ENCODE results near the gene EFCAB13.
"Not testable (repeated sequence)": the region's sequence is repeated elsewhere in the genome, so short reads cannot be mapped to it uniquely, and the experiment has no call there.

Gene EFCAB13

GRCh38 chr17:47330548-47330947 is 6.8 kb downstream of the EFCAB13 start:
- DNase-seq = no peak

- DNase-seq = no peak
These were observed 8.5 kb downstream of the EFCAB13 start for GRCh38 chr17:47332287-47332686.

- DNase-seq = no peak
These were observed 11.6 kb downstream of the EFCAB13 start for GRCh38 chr17:47335101-47335936.

- DNase-seq = no peak
These were observed 14.3 kb downstream of the EFCAB13 start for GRCh38 chr17:47338026-47338425.

- no peak for DNase-seq
These were observed 29.1 kb downstream of the EFCAB13 start for GRCh38 chr17:47352848-47353247.

GRCh38 chr17:47358652-47359051 is 34.9 kb downstream of the EFCAB13 start:
- no peak for DNase-seq

GRCh38 chr17:47363171-47363570 is 39.4 kb downstream of the EFCAB13 start:
- no peak for DNase-seq

GRCh38 chr17:47367257-47367656 is 43.5 kb downstream of the EFCAB13 start:
- no peak for DNase-seq

- DNase-seq = no peak
These were observed 44.5 kb downstream of the EFCAB13 start for GRCh38 chr17:47368262-47368661.

- not testable (repeated sequence) for DNase-seq
These were observed 47.1 kb downstream of the EFCAB13 start for GRCh38 chr17:47370899-47371298.

GRCh38 chr17:47373002-47373401 is 49.2 kb downstream of the EFCAB13 start:
- DNase-seq = no peak

- DNase-seq = no peak
These were observed 52.5 kb downstream of the EFCAB13 start for GRCh38 chr17:47376247-47376646.

- DNase-seq = no peak
These were observed 65.1 kb downstream of the EFCAB13 start for GRCh38 chr17:47388825-47389224.

- not testable (repeated sequence) for DNase-seq
These were observed 73.9 kb downstream of the EFCAB13 start for GRCh38 chr17:47397532-47398128.

GRCh38 chr17:47400333-47400732 is 76.6 kb downstream of the EFCAB13 start:
- no peak for DNase-seq

GRCh38 chr17:47401100-47401499 is 77.3 kb downstream of the EFCAB13 start:
- no peak for DNase-seq

GRCh38 chr17:47404006-47404405 is 80.3 kb downstream of the EFCAB13 start:
- no peak for DNase-seq

GRCh38 chr17:47404875-47405274 is 81.1 kb downstream of the EFCAB13 start:
- DNase-seq = no peak

GRCh38 chr17:47413872-47414271 is 90.1 kb downstream of the EFCAB13 start:
- DNase-seq = no peak

GRCh38 chr17:47414612-47415011 is 90.9 kb downstream of the EFCAB13 start:
- no peak for DNase-seq

GRCh38 chr17:47423406-47424295 is 99.9 kb downstream of the EFCAB13 start:
- no peak for DNase-seq

GRCh38 chr17:47425233-47425632 is 101.5 kb downstream of the EFCAB13 start:
- DNase-seq = not testable (repeated sequence)

GRCh38 chr17:47425887-47426635 is 102.3 kb downstream of the EFCAB13 start:
- DNase-seq = not testable (repeated sequence)
